ENCODE data around the gene DUS1L.
"Not testable (repeated sequence)": the region's sequence is repeated elsewhere in the genome, so short reads cannot be mapped to it uniquely, and the experiment has no call there.

Gene DUS1L

GRCh38 chr17:82038796-82039409, 26.7 kb downstream of the DUS1L start:
- DNase-seq, result not testable (repeated sequence)

GRCh38 chr17:82037889-82038195, 27.8 kb downstream of the DUS1L start:
- no peak for DNase-seq

- DNase-seq, result peak; percentile 94
Measured at GRCh38 chr17:82037092-82037888, 28.3 kb downstream of the DUS1L start, which contains the start of gene DCXR. TSS of gene DCXR (minus strand) at chr17:82037697. CDS start at chr17:82037682, 15 bp downstream.

- no peak for DNase-seq
Measured at GRCh38 chr17:82036634-82037091, 28.9 kb downstream of the DUS1L start.

GRCh38 chr17:82035956-82036633, 29.5 kb downstream of the DUS1L start:
- no peak for DNase-seq

- DNase-seq, result no peak
Measured at GRCh38 chr17:82035488-82035887, 30.1 kb downstream of the DUS1L start.

- no peak for DNase-seq
Measured at GRCh38 chr17:82034371-82035011, 31.1 kb downstream of the DUS1L start.

GRCh38 chr17:82033359-82034085, 32.1 kb downstream of the DUS1L start:
- DNase-seq, result no peak

- no peak for DNase-seq
Measured at GRCh38 chr17:82031885-82032627, 33.5 kb downstream of the DUS1L start.

GRCh38 chr17:82031303-82031884, 34.2 kb downstream of the DUS1L start, which contains the start of gene RAC3:
TSS of gene RAC3 (plus strand) at chr17:82031678. CDS start at chr17:82031762, 84 bp downstream.
- no peak for DNase-seq

- DNase-seq, result peak; percentile 21
Measured at GRCh38 chr17:82030470-82031302, 34.9 kb downstream of the DUS1L start.

GRCh38 chr17:82029990-82030469, 35.6 kb downstream of the DUS1L start:
- DNase-seq, result peak; percentile 21

- no peak for DNase-seq
Measured at GRCh38 chr17:82029391-82029790, 36.2 kb downstream of the DUS1L start.

GRCh38 chr17:82028966-82029365, 36.6 kb downstream of the DUS1L start:
- no peak for DNase-seq

- no peak for DNase-seq
Measured at GRCh38 chr17:82028246-82028645, 37.4 kb downstream of the DUS1L start.

GRCh38 chr17:82025401-82026107, 40.0 kb downstream of the DUS1L start:
- DNase-seq, result no peak

GRCh38 chr17:82024859-82025258, 40.7 kb downstream of the DUS1L start:
- DNase-seq, result no peak

- DNase-seq, result no peak
Measured at GRCh38 chr17:82023447-82024241, 42.0 kb downstream of the DUS1L start.

- DNase-seq, result peak; percentile 99
Measured at GRCh38 chr17:82022981-82023446, 42.6 kb downstream of the DUS1L start, which contains the start of gene LRRC45. TSS of gene LRRC45 (plus strand) at chr17:82023305. CDS start at chr17:82023644, 339 bp downstream.
